Measurements from ENCODE around the gene HNRNPUL2.

GRCh38 chr11:62775646-62776045 lies 48.4 kb upstream of the HNRNPUL2 start:
- TF ChIP-seq CTCF (IDR thresholded peaks at IDR 0.05; ENCODE audit: insufficient read depth, low read length, poor library complexity, severe bottlenecking) (no peak), EZH2phosphoT487 (conservative IDR thresholded peaks at IDR 0.05; ENCODE audit: low read length) (no peak)

Data from SU-DHL-6 (cell line).